ENCODE results near the gene SSTR5.

- TF ChIP-seq CTCF (IDR thresholded peaks at IDR 0.05; ENCODE audit: low read length), result no peak
- no peak for TF ChIP-seq EZH2 (optimal IDR thresholded peaks at IDR 0.05; ENCODE audit: low read depth, low read length)
- no peak for TF ChIP-seq EZH2phosphoT487 (IDR thresholded peaks at IDR 0.05; ENCODE audit: low read length)
Measured at GRCh38 chr16:1031666-1032065, 40.9 kb upstream of the SSTR5 start.
